Nephron progenitor cell (in vitro differentiated cells): ENCODE data around the gene MRAP.

Source experiments
- DNase-seq: peaks from one replicate; pipeline ENCODE4 v3.0.0; 2021
- H3K27ac Mint-ChIP-seq: 2 replicates; pipeline ENCODE4 v1.8.0; 2021; ENCODE audit warnings: mild to moderate bottlenecking, moderate library complexity, mixed read lengths
- H3K27me3 Mint-ChIP-seq: 2 replicates; pipeline ENCODE4 v1.8.0; 2021; ENCODE audit warnings: mild to moderate bottlenecking, low read depth, mixed read lengths; ENCODE audit not compliant: poor library complexity
- H3K36me3 Mint-ChIP-seq: 2 replicates; pipeline ENCODE4 v1.8.0; 2021; ENCODE audit warnings: low read depth, mixed read lengths
- H3K4me1 Mint-ChIP-seq: 2 replicates; pipeline ENCODE4 v1.8.0; 2021; ENCODE audit warnings: mixed read lengths
- H3K4me3 Mint-ChIP-seq: 2 replicates; pipeline ENCODE4 v1.8.0; 2021; ENCODE audit warnings: mild to moderate bottlenecking, moderate library complexity, mixed read lengths
- H3K9me3 Mint-ChIP-seq: 2 replicates; pipeline ENCODE4 v1.8.0; 2021; ENCODE audit warnings: mild to moderate bottlenecking, moderate library complexity, mixed read lengths
- TF ChIP-seq, protein P1 (sequence below): fragments of 200-600 bp; sonication (generic); IDR thresholded peaks from 2 replicates; pipeline ENCODE4 v1.5.0; 2021; ENCODE audit warnings: antibody characterized with exemption

The MRAP gene

DNA sequence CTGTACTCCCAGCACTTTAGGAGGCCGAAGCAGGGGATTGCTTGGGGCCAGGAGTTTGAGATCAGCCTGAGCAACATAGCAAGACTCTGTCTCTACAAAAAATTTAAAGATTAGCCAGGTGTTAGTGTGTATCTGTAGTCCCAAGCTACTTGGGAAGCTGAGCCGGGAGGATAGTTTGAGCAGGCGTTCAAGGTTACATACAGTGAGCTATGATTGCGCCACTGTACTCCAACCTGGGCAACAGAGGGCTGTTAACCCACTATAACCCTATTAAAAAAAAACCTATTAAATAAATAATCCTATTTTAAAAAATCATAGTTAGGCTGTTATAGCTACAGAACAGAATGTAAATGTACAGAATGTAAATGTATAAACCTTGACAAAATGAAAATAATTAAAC lies 22.0 kb upstream of the MRAP start:
- Mint-ChIP-seq H3K27ac (no peak overlapping the region), H3K27me3 (peaks cover 7% of the 10 kb centered on the region), H3K4me1 (peaks cover 35% of the 10 kb centered on the region), H3K4me3 (peak overlapping the region; percentile 70), H3K36me3 (peaks cover 29% of the 10 kb centered on the region), H3K9me3 (no peaks in the 10 kb centered on the region)
- TF ChIP-seq, protein P1, sequence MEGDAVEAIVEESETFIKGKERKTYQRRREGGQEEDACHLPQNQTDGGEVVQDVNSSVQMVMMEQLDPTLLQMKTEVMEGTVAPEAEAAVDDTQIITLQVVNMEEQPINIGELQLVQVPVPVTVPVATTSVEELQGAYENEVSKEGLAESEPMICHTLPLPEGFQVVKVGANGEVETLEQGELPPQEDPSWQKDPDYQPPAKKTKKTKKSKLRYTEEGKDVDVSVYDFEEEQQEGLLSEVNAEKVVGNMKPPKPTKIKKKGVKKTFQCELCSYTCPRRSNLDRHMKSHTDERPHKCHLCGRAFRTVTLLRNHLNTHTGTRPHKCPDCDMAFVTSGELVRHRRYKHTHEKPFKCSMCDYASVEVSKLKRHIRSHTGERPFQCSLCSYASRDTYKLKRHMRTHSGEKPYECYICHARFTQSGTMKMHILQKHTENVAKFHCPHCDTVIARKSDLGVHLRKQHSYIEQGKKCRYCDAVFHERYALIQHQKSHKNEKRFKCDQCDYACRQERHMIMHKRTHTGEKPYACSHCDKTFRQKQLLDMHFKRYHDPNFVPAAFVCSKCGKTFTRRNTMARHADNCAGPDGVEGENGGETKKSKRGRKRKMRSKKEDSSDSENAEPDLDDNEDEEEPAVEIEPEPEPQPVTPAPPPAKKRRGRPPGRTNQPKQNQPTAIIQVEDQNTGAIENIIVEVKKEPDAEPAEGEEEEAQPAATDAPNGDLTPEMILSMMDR, result no peak
- no peak for DNase-seq

DNA sequence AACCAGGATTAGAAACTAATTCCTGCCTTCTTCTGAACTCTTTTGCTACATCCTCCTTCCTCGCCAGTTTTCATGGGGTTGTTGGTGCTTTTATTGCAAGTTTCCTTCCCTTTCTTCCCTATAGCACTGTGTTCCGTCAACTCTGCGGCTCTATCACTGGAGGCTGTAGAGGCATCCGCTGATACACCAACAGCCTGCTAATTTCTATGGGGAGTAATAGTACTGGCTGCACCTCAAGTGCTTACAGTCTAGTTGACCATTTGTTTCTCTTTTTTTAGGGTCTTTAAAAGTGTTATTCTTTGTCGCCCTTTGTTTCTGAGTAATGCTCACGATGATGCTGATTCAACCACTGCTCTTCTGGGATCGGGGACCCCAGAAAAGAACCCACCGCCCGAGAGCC lies 20.6 kb upstream of the MRAP start:
- DNase-seq, result no peak
- peaks cover 25% of the 10 kb centered on the region for H3K36me3 Mint-ChIP-seq
- TF ChIP-seq, protein P1, result no peak
- peak overlapping the region; percentile 81 for H3K27ac Mint-ChIP-seq
- no peaks in the 10 kb centered on the region for H3K9me3 Mint-ChIP-seq
- peaks cover 35% of the 10 kb centered on the region for H3K4me1 Mint-ChIP-seq
- H3K27me3 Mint-ChIP-seq, result peaks cover 7% of the 10 kb centered on the region
- peak overlapping the region; percentile 100 for H3K4me3 Mint-ChIP-seq

- peak; percentile 99 for DNase-seq
- Mint-ChIP-seq H3K27me3 (peaks cover 7% of the 10 kb centered on the region), H3K36me3 (peaks cover 26% of the 10 kb centered on the region), H3K4me1 (peaks cover 35% of the 10 kb centered on the region), H3K4me3 (peak within 1 kb of the TSS; percentile 100), H3K27ac (peak within 1 kb of the TSS; percentile 100), H3K9me3 (no peaks in the 10 kb centered on the region)
- TF ChIP-seq, protein P1, result no peak
These were observed 19.9 kb upstream of the MRAP start, which contains the start of gene MIS18A for GRCh38 chr21:32278518-32279376. MIS18A (minus strand) TSS chr21:32279049; CDS start chr21:32279014, 35 bp downstream.

DNA sequence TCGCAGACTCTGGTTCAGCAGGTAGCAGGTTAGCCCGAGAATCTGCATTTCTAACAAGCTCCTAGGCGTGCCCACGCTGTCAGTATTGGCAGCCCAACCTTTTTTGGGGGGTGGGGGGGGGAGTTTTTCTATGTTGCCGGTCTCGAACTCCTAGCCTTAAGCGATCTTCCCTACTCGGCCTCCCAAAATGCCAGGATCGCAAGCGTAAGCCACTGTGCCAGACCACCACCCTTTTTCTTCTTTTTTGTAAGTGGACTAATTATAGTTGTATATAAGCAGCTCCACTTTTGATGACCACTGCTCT lies 19.3 kb upstream of the MRAP start:
- Mint-ChIP-seq H3K27ac (peak overlapping the region; percentile 100), H3K4me3 (peak overlapping the region; percentile 100), H3K36me3 (peaks cover 31% of the 10 kb centered on the region), H3K27me3 (peaks cover 7% of the 10 kb centered on the region), H3K9me3 (no peaks in the 10 kb centered on the region), H3K4me1 (peaks cover 35% of the 10 kb centered on the region)
- TF ChIP-seq, protein P1, result no peak
- no peak for DNase-seq

DNA sequence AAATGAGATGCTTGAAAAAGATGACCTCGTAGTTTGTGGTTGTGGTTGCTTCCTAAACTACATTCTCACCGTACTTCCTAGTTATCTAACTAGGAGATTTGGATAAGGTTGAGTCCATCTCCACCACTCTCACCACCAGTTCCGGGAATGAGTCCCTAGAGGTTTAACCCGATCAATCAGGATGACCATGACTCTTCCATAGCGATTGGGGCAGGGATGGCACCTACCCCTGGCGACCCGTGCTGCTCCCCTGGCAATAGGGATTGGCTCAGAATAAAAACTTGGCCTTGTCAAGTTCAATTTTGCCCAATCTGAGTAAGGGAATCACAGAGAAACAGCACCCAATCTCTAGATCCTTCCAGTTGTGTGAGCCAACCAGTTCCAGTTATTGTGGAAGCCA lies 17.1 kb upstream of the MRAP start:
- Mint-ChIP-seq H3K4me1 (peaks cover 34% of the 10 kb centered on the region), H3K36me3 (peaks cover 13% of the 10 kb centered on the region), H3K4me3 (no peak overlapping the region), H3K9me3 (peaks cover 12% of the 10 kb centered on the region), H3K27me3 (peaks cover 1% of the 10 kb centered on the region), H3K27ac (no peak overlapping the region)
- TF ChIP-seq, protein P1, result no peak
- DNase-seq, result no peak

- H3K4me1 Mint-ChIP-seq, result peaks cover 20% of the 10 kb centered on the region
- H3K4me3 Mint-ChIP-seq, result no peak overlapping the region
- TF ChIP-seq, protein P1, result no peak
- H3K9me3 Mint-ChIP-seq, result peaks cover 18% of the 10 kb centered on the region
- DNase-seq, result no peak
- no peak overlapping the region for H3K27ac Mint-ChIP-seq
- peaks cover 18% of the 10 kb centered on the region for H3K36me3 Mint-ChIP-seq
- H3K27me3 Mint-ChIP-seq, result no peaks in the 10 kb centered on the region
These were observed 15.7 kb upstream of the MRAP start for GRCh38 chr21:32282992-32283391.
